ENCODE measurements around the gene FXR1.
"Not testable (repeated sequence)": the region's sequence is repeated elsewhere in the genome, so short reads cannot be mapped to it uniquely, and the experiment has no call there.

DNA sequence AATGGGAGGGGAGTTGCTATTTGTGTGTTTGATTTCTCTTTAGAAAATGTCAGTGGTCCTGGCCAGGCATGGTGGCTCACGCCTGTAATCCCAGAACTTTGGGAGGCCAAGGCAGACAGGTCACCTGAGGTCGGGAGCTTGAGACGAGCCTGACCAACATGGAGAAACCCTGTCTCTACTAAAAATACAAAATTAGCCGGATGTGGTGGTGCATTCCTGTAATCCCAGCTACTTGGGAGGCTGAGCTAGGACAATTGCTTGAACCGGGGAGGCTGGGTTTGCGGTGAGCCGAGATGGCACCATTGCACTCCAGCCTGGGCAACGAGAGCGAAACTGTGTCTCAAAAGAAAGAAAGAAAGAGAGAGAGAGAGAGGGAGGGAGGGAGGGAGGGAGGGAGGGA, 40.0 kb upstream of the FXR1 start:
- TF ChIP-seq, protein P1, sequence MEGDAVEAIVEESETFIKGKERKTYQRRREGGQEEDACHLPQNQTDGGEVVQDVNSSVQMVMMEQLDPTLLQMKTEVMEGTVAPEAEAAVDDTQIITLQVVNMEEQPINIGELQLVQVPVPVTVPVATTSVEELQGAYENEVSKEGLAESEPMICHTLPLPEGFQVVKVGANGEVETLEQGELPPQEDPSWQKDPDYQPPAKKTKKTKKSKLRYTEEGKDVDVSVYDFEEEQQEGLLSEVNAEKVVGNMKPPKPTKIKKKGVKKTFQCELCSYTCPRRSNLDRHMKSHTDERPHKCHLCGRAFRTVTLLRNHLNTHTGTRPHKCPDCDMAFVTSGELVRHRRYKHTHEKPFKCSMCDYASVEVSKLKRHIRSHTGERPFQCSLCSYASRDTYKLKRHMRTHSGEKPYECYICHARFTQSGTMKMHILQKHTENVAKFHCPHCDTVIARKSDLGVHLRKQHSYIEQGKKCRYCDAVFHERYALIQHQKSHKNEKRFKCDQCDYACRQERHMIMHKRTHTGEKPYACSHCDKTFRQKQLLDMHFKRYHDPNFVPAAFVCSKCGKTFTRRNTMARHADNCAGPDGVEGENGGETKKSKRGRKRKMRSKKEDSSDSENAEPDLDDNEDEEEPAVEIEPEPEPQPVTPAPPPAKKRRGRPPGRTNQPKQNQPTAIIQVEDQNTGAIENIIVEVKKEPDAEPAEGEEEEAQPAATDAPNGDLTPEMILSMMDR (IDR thresholded peaks at IDR 0.05): not testable (repeated sequence)
- not testable (repeated sequence) for TF ChIP-seq POLR2A, POLR2AphosphoS5 (IDR thresholded peaks at IDR 0.05)

Measured in breast epithelium (tissue), 3 donors.